GM20431 (cell line): ENCODE data around the gene PPP2R5A.

Experiments
- in situ Hi-C: fragments of 300-500 bp; cut with MseI, MboI; formaldehyde crosslinking; loops from one replicate; pipeline ENCODE4 v1.15.0; 2020; ENCODE audit warnings: low sequenced_read_pairs; ENCODE audit not compliant: unreplicated experiment

The PPP2R5A gene

GRCh38 chr1:212284744-212285684, at the start of gene PPP2R5A:
Gene PPP2R5A, plus strand, starts transcription at chr1:212285410. Its CDS starts 701 bp downstream, at chr1:212286111.
- in situ Hi-C loops, result no loop called here

- in situ Hi-C loops, result no loop called here
These were observed 49.4 kb upstream of the PPP2R5A start for GRCh38 chr1:212235857-212236256.

GRCh38 chr1:212236664-212237220, 48.5 kb upstream of the PPP2R5A start:
- in situ Hi-C loops, result no loop called here

- in situ Hi-C loops, result no loop called here
These were observed 47.6 kb upstream of the PPP2R5A start for GRCh38 chr1:212237651-212238050.

- in situ Hi-C loops, result no loop called here
These were observed 46.7 kb upstream of the PPP2R5A start for GRCh38 chr1:212238552-212238951.

- in situ Hi-C loops, result no loop called here
These were observed 43.7 kb upstream of the PPP2R5A start for GRCh38 chr1:212241501-212241900.

GRCh38 chr1:212241957-212242287, 43.3 kb upstream of the PPP2R5A start:
- in situ Hi-C loops, result no loop called here

- in situ Hi-C loops, result no loop called here
These were observed 42.8 kb upstream of the PPP2R5A start for GRCh38 chr1:212242288-212242984.

- in situ Hi-C loops, result no loop called here
These were observed 42.3 kb upstream of the PPP2R5A start for GRCh38 chr1:212242985-212243308.

GRCh38 chr1:212244441-212244840, 40.8 kb upstream of the PPP2R5A start:
- in situ Hi-C loops, result no loop called here

GRCh38 chr1:212247179-212247721, 38.0 kb upstream of the PPP2R5A start:
- in situ Hi-C loops, result no loop called here

GRCh38 chr1:212247988-212248387, 37.2 kb upstream of the PPP2R5A start:
- in situ Hi-C loops, result no loop called here

GRCh38 chr1:212254853-212255363, 30.3 kb upstream of the PPP2R5A start:
- in situ Hi-C loops, result no loop called here

- in situ Hi-C loops, result no loop called here
These were observed 29.4 kb upstream of the PPP2R5A start for GRCh38 chr1:212255705-212256307.

- in situ Hi-C loops, result no loop called here
These were observed 28.8 kb upstream of the PPP2R5A start for GRCh38 chr1:212256369-212256768.

GRCh38 chr1:212257157-212257556, 28.1 kb upstream of the PPP2R5A start:
- in situ Hi-C loops, result no loop called here

- in situ Hi-C loops, result no loop called here
These were observed 25.3 kb upstream of the PPP2R5A start for GRCh38 chr1:212259693-212260480.

- in situ Hi-C loops, result no loop called here
These were observed 24.5 kb upstream of the PPP2R5A start for GRCh38 chr1:212260557-212261355.
